ENCODE results near the gene CKB.

The CKB gene

GRCh38 chr14:103555559-103556337 is 33.1 kb upstream of the CKB start:
- peaks cover 17% of the 10 kb centered on the region for H3K4me1 Mint-ChIP-seq (ENCODE audit: low read depth)

GRCh38 chr14:103552846-103553210 is 30.2 kb upstream of the CKB start:
- no peaks in the 10 kb centered on the region for H3K27me3 Mint-ChIP-seq (ENCODE audit: low read depth)
- no peak overlapping the region for H3K27ac Mint-ChIP-seq
- H3K36me3 Mint-ChIP-seq (ENCODE audit: low read depth) = no peaks in the 10 kb centered on the region
- H3K9me3 Mint-ChIP-seq = no peaks in the 10 kb centered on the region
- H3K4me1 Mint-ChIP-seq (ENCODE audit: low read depth) = no peaks in the 10 kb centered on the region
- DNase-seq (ENCODE audit: low spot score) = no peak
- H3K4me3 Mint-ChIP-seq = no peak overlapping the region

More at GRCh38 chr14:103555559-103556337, 33.1 kb upstream of the CKB start:
- Mint-ChIP-seq H3K9me3 (no peaks in the 10 kb centered on the region), H3K27me3 (ENCODE audit: low read depth) (no peaks in the 10 kb centered on the region), H3K36me3 (ENCODE audit: low read depth) (peaks cover 22% of the 10 kb centered on the region), H3K4me3 (no peak overlapping the region), H3K27ac (no peak overlapping the region)
- no peak for DNase-seq (ENCODE audit: low spot score)

GRCh38 chr14:103552011-103552845 is 29.6 kb upstream of the CKB start:
- Mint-ChIP-seq H3K36me3 (ENCODE audit: low read depth) (no peaks in the 10 kb centered on the region), H3K4me3 (no peak overlapping the region), H3K4me1 (ENCODE audit: low read depth) (no peaks in the 10 kb centered on the region)

GRCh38 chr14:103551338-103551762 is 28.7 kb upstream of the CKB start:
- H3K36me3 Mint-ChIP-seq (ENCODE audit: low read depth) = no peaks in the 10 kb centered on the region
- DNase-seq (ENCODE audit: low spot score) = no peak
- no peaks in the 10 kb centered on the region for H3K4me1 Mint-ChIP-seq (ENCODE audit: low read depth)
- H3K4me3 Mint-ChIP-seq = no peak overlapping the region
- H3K27me3 Mint-ChIP-seq (ENCODE audit: low read depth) = no peaks in the 10 kb centered on the region
- H3K9me3 Mint-ChIP-seq = no peaks in the 10 kb centered on the region
- H3K27ac Mint-ChIP-seq = no peak overlapping the region

More at GRCh38 chr14:103552011-103552845, 29.6 kb upstream of the CKB start:
- no peak for DNase-seq (ENCODE audit: low spot score)
- Mint-ChIP-seq H3K27ac (no peak overlapping the region), H3K9me3 (no peaks in the 10 kb centered on the region), H3K27me3 (ENCODE audit: low read depth) (no peaks in the 10 kb centered on the region)

- H3K4me1 Mint-ChIP-seq (ENCODE audit: low read depth) = no peaks in the 10 kb centered on the region
- no peak for DNase-seq (ENCODE audit: low spot score)
- H3K36me3 Mint-ChIP-seq (ENCODE audit: low read depth) = no peaks in the 10 kb centered on the region
- no peak overlapping the region for H3K4me3 Mint-ChIP-seq
- H3K27me3 Mint-ChIP-seq (ENCODE audit: low read depth) = no peaks in the 10 kb centered on the region
- no peaks in the 10 kb centered on the region for H3K9me3 Mint-ChIP-seq
- H3K27ac Mint-ChIP-seq = no peak overlapping the region
These were observed 28.1 kb upstream of the CKB start for GRCh38 chr14:103550451-103551337.

- no peaks in the 10 kb centered on the region for H3K27me3 Mint-ChIP-seq (ENCODE audit: low read depth)
- H3K27ac Mint-ChIP-seq = no peak overlapping the region
- DNase-seq (ENCODE audit: low spot score) = no peak
- no peaks in the 10 kb centered on the region for H3K9me3 Mint-ChIP-seq
- H3K36me3 Mint-ChIP-seq (ENCODE audit: low read depth) = no peaks in the 10 kb centered on the region
- H3K4me1 Mint-ChIP-seq (ENCODE audit: low read depth) = no peaks in the 10 kb centered on the region
- H3K4me3 Mint-ChIP-seq = no peak overlapping the region
These were observed 27.0 kb upstream of the CKB start for GRCh38 chr14:103549361-103550311.

GRCh38 chr14:103548463-103549351 is 26.1 kb upstream of the CKB start:
- no peak overlapping the region for H3K4me3 Mint-ChIP-seq
- H3K27ac Mint-ChIP-seq = no peak overlapping the region
- no peak for DNase-seq (ENCODE audit: low spot score)
- no peaks in the 10 kb centered on the region for H3K27me3 Mint-ChIP-seq (ENCODE audit: low read depth)
- H3K9me3 Mint-ChIP-seq = no peaks in the 10 kb centered on the region
- H3K36me3 Mint-ChIP-seq (ENCODE audit: low read depth) = no peaks in the 10 kb centered on the region
- H3K4me1 Mint-ChIP-seq (ENCODE audit: low read depth) = no peaks in the 10 kb centered on the region

GRCh38 chr14:103547941-103548462 is 25.4 kb upstream of the CKB start:
- H3K4me1 Mint-ChIP-seq (ENCODE audit: low read depth) = no peaks in the 10 kb centered on the region
- no peak overlapping the region for H3K4me3 Mint-ChIP-seq
- no peak for DNase-seq (ENCODE audit: low spot score)
- H3K27ac Mint-ChIP-seq = no peak overlapping the region
- no peaks in the 10 kb centered on the region for H3K36me3 Mint-ChIP-seq (ENCODE audit: low read depth)
- no peaks in the 10 kb centered on the region for H3K27me3 Mint-ChIP-seq (ENCODE audit: low read depth)
- no peaks in the 10 kb centered on the region for H3K9me3 Mint-ChIP-seq

- no peak overlapping the region for H3K4me3 Mint-ChIP-seq
- DNase-seq (ENCODE audit: low spot score) = no peak
- no peaks in the 10 kb centered on the region for H3K36me3 Mint-ChIP-seq (ENCODE audit: low read depth)
- H3K4me1 Mint-ChIP-seq (ENCODE audit: low read depth) = no peaks in the 10 kb centered on the region
- no peaks in the 10 kb centered on the region for H3K9me3 Mint-ChIP-seq
- no peak overlapping the region for H3K27ac Mint-ChIP-seq
- no peaks in the 10 kb centered on the region for H3K27me3 Mint-ChIP-seq (ENCODE audit: low read depth)
These were observed 24.9 kb upstream of the CKB start for GRCh38 chr14:103547455-103547940.

GRCh38 chr14:103546652-103547454 is 24.2 kb upstream of the CKB start:
- H3K27me3 Mint-ChIP-seq (ENCODE audit: low read depth) = no peaks in the 10 kb centered on the region
- peak; percentile 51 for DNase-seq (ENCODE audit: low spot score)

GRCh38 chr14:103545915-103546651 is 23.5 kb upstream of the CKB start:
- DNase-seq (ENCODE audit: low spot score) = no peak
- no peaks in the 10 kb centered on the region for H3K27me3 Mint-ChIP-seq (ENCODE audit: low read depth)
- H3K4me3 Mint-ChIP-seq = no peak overlapping the region
- no peaks in the 10 kb centered on the region for H3K36me3 Mint-ChIP-seq (ENCODE audit: low read depth)
- H3K4me1 Mint-ChIP-seq (ENCODE audit: low read depth) = no peaks in the 10 kb centered on the region
- H3K9me3 Mint-ChIP-seq = no peaks in the 10 kb centered on the region
- H3K27ac Mint-ChIP-seq = peak overlapping the region; percentile 26

More at GRCh38 chr14:103546652-103547454, 24.2 kb upstream of the CKB start:
- no peaks in the 10 kb centered on the region for H3K36me3 Mint-ChIP-seq (ENCODE audit: low read depth)
- no peaks in the 10 kb centered on the region for H3K9me3 Mint-ChIP-seq
- no peaks in the 10 kb centered on the region for H3K4me1 Mint-ChIP-seq (ENCODE audit: low read depth)
- H3K27ac Mint-ChIP-seq = no peak overlapping the region
- H3K4me3 Mint-ChIP-seq = no peak overlapping the region

All from T-helper 2 cell treated with Interferon-gamma antibody and Interleukin-4, amounts not matched to agents 5 μg/mL and 100 μg/mL, for 36 hours (primary cell).